ENCODE measurements around the gene AHSG.

GRCh38 chr3:186653080-186653707 is 40.3 kb downstream of the AHSG start:
- no peak for TF ChIP-seq CTCF (IDR thresholded peaks at IDR 0.05)
- no peak for TF ChIP-seq POLR2A (IDR thresholded peaks at IDR 0.05)
